Natural killer cell (primary cell): ENCODE measurements around the gene DEFB132. TPM values are rescaled to one million over a fixed set of nuclear protein-coding genes. Genes with fewer than 3 reads are reported as not detected.
A peak's percentile ranks its signal among the peaks of the same experiment; 100 is the strongest.

Experiments used
- ATAC-seq, 3 donors: fragments of 150-1000 bp in 2 of 3; fragments of 200-7000 bp in 1 of 3; cut with Tn5 transposase; 1 replicate in 1 of 3; 2 replicates in 2 of 3; pipeline ENCODE4 v1.10.0; 2021; ENCODE audit warnings: mild to moderate bottlenecking in 2 of 3, moderate library complexity in 2 of 3
- DNase-seq, 2 donors: peaks; one replicate each; pipeline versions ENCODE4 v3.0.0 to v3.0.0-alpha.2; 2013 to 2021; ENCODE audit warnings: mixed read lengths in 1 of 2
- H3K27ac ChIP-seq: one replicate; pipeline ENCODE4 v1.5.1; 2013; ENCODE audit warnings: mild to moderate bottlenecking, low read length
- H3K27me3 ChIP-seq: one replicate; pipeline ENCODE4 v1.6.1; 2013; ENCODE audit warnings: low read length; ENCODE audit not compliant: control insufficient read depth, insufficient read depth
- H3K36me3 ChIP-seq: one replicate; pipeline ENCODE4 v1.6.1; 2013; ENCODE audit warnings: low read length; ENCODE audit not compliant: control insufficient read depth, insufficient read depth
- H3K4me1 ChIP-seq: one replicate; pipeline ENCODE4 v1.6.1; 2013; ENCODE audit warnings: low read length; ENCODE audit not compliant: control insufficient read depth, insufficient read depth
- H3K4me3 ChIP-seq: one replicate; pipeline ENCODE4 v1.5.1; 2013; ENCODE audit warnings: low read length
- H3K9me3 ChIP-seq: one replicate; pipeline ENCODE4 v1.6.1; 2013; ENCODE audit warnings: low read length; ENCODE audit not compliant: control insufficient read depth, insufficient read depth
- H3K27ac Mint-ChIP-seq, 2 donors: one replicate each; pipeline ENCODE4 v1.8.0; 2022; ENCODE audit warnings: mild to moderate bottlenecking in 2 of 2, mixed read lengths in 2 of 2, moderate library complexity in 1 of 2
- H3K27me3 Mint-ChIP-seq, 2 donors: one replicate each; pipeline ENCODE4 v1.8.0; 2022; ENCODE audit warnings: low read depth in 2 of 2, mixed read lengths in 2 of 2
- H3K36me3 Mint-ChIP-seq: one replicate; pipeline ENCODE4 v1.8.0; 2022; ENCODE audit warnings: mixed read lengths
- H3K4me1 Mint-ChIP-seq, 2 donors: one replicate each; pipeline ENCODE4 v1.8.0; 2022; ENCODE audit warnings: mixed read lengths in 2 of 2
- H3K4me3 Mint-ChIP-seq: one replicate; pipeline ENCODE4 v1.8.0; 2022; ENCODE audit warnings: mild to moderate bottlenecking, moderate library complexity, mixed read lengths
- H3K9me3 Mint-ChIP-seq, 2 donors: one replicate each; pipeline ENCODE4 v1.8.0; 2022; ENCODE audit warnings: mixed read lengths in 2 of 2
- WGBS: methylation state at CpG from one replicate; pipeline ENCODE4 v1.1.7; 2013; ENCODE audit warnings: missing lambda C conversion rate; ENCODE audit not compliant: insufficient coverage; 5-methylcytosine and 5-hydroxymethylcytosine counted together
- intact Hi-C: fragments of 100-400 bp; cut with micrococcal nuclease; formaldehyde crosslinking; loops from one replicate; pipeline ENCODE4 v1.14.2; 2022
- total RNA-seq, 4 donors: library from RNA; stranded (reverse); fragments of 120-200 nt in 1 of 4; gene quantifications; one replicate each; pipeline versions ENCODE4 v1.2.3 to v1.2.4, GENCODE V29; 2013 to 2022
- TF ChIP-seq, protein P1 (sequence below): fragments of 200-600 bp; IDR thresholded peaks from one replicate; pipeline ENCODE4 v1.8.0; 2022; ENCODE audit warnings: antibody characterized with exemption

DEFB132 gene
- total RNA-seq, 3 donors from 2014 or later (not counting 1 experiment from before 2014, with no cell fraction given): not detected

DNA sequence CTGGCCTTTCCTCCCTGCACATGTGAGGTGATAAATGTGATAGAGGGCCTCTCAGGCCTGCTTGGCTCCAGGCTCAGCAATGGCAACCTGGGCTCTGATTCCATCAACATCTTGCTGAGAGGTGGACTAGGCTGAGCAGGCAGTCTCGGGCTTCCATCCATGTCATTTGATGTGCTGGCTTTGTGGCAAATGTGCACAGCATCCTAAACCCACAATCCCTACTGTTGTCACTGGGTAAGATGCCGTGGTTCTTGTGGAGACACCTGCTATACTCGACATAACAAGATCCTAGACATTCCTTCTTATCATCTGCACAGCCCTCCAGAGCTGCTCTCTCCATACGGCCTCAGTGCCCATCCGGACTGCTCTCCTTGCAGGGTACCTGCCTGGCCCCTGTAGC, 37.1 kb downstream of the DEFB132 start:
- H3K27ac ChIP-seq: no peak overlapping the region
- DNase-seq (no peak), ATAC-seq (no peak)
- no peaks in the 10 kb centered on the region for H3K9me3 ChIP-seq
- Mint-ChIP-seq H3K27ac (no peak overlapping the region), H3K27me3 (no peaks in the 10 kb centered on the region), H3K4me1 (peaks cover 36 to 39% of the 10 kb centered on the region in 2 donors), H3K4me3 (peak overlapping the region; percentile 49), H3K9me3 (no peaks in the 10 kb centered on the region), H3K36me3 (no peaks in the 10 kb centered on the region)
- TF ChIP-seq, protein P1, sequence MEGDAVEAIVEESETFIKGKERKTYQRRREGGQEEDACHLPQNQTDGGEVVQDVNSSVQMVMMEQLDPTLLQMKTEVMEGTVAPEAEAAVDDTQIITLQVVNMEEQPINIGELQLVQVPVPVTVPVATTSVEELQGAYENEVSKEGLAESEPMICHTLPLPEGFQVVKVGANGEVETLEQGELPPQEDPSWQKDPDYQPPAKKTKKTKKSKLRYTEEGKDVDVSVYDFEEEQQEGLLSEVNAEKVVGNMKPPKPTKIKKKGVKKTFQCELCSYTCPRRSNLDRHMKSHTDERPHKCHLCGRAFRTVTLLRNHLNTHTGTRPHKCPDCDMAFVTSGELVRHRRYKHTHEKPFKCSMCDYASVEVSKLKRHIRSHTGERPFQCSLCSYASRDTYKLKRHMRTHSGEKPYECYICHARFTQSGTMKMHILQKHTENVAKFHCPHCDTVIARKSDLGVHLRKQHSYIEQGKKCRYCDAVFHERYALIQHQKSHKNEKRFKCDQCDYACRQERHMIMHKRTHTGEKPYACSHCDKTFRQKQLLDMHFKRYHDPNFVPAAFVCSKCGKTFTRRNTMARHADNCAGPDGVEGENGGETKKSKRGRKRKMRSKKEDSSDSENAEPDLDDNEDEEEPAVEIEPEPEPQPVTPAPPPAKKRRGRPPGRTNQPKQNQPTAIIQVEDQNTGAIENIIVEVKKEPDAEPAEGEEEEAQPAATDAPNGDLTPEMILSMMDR: no peak
- peaks cover 35% of the 10 kb centered on the region for H3K4me1 ChIP-seq
- intact Hi-C loops: no loop called here
- no peaks in the 10 kb centered on the region for H3K27me3 ChIP-seq
- 90% methylated on average over 5 of the region's 5 CpGs for WGBS
- H3K4me3 ChIP-seq: no peak overlapping the region
- no peaks in the 10 kb centered on the region for H3K36me3 ChIP-seq

DNA sequence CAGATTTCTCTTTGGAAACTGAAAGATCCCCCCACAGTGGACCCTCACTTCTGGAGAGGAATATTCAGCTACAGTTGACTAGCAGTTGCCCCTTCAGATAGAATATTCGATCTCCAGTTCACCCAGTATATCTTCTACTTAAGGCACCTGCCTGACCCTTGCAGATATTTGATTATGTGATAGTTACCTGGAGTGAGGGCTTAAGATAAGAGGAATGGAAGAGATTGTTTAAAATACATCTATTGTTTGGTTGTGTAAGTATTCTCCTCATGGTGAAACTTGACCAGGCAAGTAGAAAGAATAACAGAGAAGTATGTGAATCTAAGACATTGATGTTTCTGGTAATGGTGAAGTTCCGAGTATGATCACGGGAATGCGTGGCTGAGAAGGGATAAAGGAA, 38.3 kb downstream of the DEFB132 start:
- ATAC-seq (no peak), DNase-seq (no peak)
- Histone ChIP-seq H3K27ac (no peak overlapping the region), H3K4me1 (peaks cover 36% of the 10 kb centered on the region), H3K27me3 (no peaks in the 10 kb centered on the region), H3K4me3 (no peak overlapping the region), H3K36me3 (no peaks in the 10 kb centered on the region), H3K9me3 (no peaks in the 10 kb centered on the region)
- Mint-ChIP-seq H3K36me3 (no peaks in the 10 kb centered on the region), H3K27me3 (no peaks in the 10 kb centered on the region), H3K4me1 (peaks cover 39 to 43% of the 10 kb centered on the region in 2 donors), H3K4me3 (peak overlapping the region; percentile 99), H3K27ac (peak overlapping the region; percentile 51 to 94), H3K9me3 (no peaks in the 10 kb centered on the region)
- WGBS: 100% methylated on average over 3 of the region's 4 CpGs
- TF ChIP-seq, protein P1: no peak
- intact Hi-C loops: no loop called here

DNA sequence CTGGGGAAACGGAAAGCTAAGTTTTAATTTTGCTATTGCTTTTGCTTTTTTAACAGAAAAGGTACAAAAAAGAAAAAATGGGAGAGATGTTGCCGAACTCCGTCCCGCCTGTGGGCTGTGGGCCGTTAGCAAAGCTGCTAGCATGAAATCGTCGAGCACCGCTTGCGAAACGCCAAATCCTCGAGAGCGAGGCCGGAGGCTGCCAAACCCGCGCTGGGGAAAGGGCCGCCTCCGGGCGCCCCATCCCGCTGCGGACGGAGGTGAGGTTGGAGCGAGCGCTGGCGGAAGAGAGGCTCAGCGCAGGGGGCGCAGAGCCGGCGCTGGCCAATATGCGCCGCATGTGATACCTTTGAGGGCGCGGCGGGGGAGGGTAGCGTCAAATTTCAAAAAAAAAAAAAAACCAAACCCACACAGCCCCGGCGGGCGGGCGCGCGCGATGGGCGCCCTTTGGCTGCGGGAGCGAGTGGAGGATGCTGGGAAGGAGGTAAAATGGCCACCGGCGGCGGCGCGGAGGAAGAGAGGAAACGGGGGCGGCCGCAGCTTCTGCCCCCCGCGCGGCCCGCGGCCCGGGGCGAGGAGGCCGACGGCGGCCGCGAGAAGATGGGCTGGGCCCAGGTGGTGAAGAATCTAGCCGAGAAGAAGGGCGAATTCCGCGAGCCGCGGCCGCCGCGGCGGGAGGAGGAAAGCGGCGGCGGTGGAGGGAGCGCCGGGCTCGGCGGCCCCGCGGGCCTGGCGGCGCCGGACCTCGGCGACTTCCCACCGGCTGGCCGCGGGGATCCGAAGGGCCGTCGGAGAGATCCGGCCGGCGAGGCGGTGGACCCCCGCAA, 39.8 kb downstream of the DEFB132 start, which contains the start of gene ZCCHC3:
Gene ZCCHC3 (plus strand): TSS at position 473 of the 827 bp plus-strand sequence. CDS start 17 bp downstream, at position 490.
- Histone ChIP-seq H3K4me3 (peak within 1 kb of the TSS; percentile 73), H3K9me3 (no peaks in the 10 kb centered on the region), H3K36me3 (no peaks in the 10 kb centered on the region), H3K4me1 (peaks cover 27% of the 10 kb centered on the region), H3K27ac (peak within 1 kb of the TSS; percentile 85), H3K27me3 (no peaks in the 10 kb centered on the region)
- H3K9me3 Mint-ChIP-seq: no peaks in the 10 kb centered on the region
- intact Hi-C loops: no loop called here
- ATAC-seq: peak; percentile 86 to 92 (median 88)
- H3K27me3 Mint-ChIP-seq: no peaks in the 10 kb centered on the region
- H3K36me3 Mint-ChIP-seq: no peaks in the 10 kb centered on the region
- TF ChIP-seq, protein P1: no peak
- peak within 1 kb of the TSS; percentile 96 to 100 for H3K27ac Mint-ChIP-seq
- peak within 1 kb of the TSS; percentile 99 for H3K4me3 Mint-ChIP-seq
- H3K4me1 Mint-ChIP-seq: peaks cover 39 to 52% of the 10 kb centered on the region in 2 donors
- WGBS: under 1% methylated on average over 96 of the region's 99 CpGs
- peak; percentile 78 to 92 for DNase-seq
